ENCODE results near the gene PARD3. TPM values are rescaled to one million over a fixed set of nuclear protein-coding genes. Genes with fewer than 3 reads are reported as not detected.

The PARD3 gene
- total RNA-seq = 10 to 100 TPM; 39.5 to 87.9 (median 47.0) TPM
- long read RNA-seq, donor 1, full-length matches to known transcripts = 10 of 87 reads
- long read RNA-seq, donor 1, partial matches to known transcripts = 35 of 87 reads
- long read RNA-seq, donor 1, other reads (novel, unspliced or antisense) = 42 of 87 reads
- long read RNA-seq, donor 2, partial matches to known transcripts = 2 of 3 reads
- long read RNA-seq, donor 2, other reads (novel, unspliced or antisense) = 1 of 3 reads

DNA sequence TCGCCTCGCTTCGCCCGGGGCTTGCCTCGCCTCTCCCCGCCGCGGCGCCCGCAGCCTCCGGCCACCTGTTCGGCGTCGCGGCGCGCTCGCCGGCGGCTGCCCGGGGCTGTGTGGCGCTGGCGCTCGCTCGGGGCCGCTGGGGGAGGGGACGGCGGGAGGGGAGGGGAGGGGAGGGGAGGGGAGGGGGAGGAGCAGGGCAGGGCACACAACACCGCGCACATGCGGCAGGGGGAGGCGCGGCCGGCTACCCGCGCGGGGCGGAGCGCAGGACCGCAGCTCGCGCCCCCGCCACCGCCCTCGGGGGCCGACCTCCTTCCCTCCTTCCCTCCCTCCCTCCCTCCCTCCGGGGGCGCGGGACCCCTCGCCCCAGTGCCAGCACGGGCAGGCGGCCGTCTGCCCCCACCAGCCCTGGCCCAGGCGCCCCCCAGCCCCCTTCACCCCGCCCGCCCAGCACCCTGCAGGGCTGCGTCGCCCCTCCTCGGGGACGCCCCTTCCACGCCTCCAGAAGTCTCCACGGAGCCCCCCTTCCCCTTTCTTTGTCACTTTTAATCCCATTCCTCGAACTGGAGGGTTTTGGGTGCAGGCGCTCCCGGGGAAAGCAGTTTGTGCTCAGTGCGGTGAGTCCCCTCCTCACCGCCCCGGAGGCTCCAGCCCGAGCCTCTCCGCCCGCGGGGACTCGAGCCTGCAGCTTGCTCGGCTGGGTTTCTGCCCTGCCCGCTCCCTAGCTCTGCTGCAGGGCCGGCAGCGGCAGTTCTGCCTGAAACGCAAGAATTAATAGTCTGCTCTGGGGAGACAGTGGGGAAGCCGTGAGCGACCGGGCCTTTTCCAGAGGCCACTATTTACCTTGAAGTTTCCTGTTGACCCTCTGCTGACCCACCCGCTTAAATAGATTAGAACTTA lies at the start of gene PARD3:
Gene PARD3, minus strand, starts transcription at position 112 of the 900 bp plus-strand sequence. CDS start 301 bp downstream, outside the sequence.
- intact Hi-C loops (cut with DNase I, micrococcal nuclease) = loop anchor here (10.0 kb wide), 2 partner anchors 91 to 161 kb away; no protein-coding TSS in a partner anchor
- peak; percentile 83 for ATAC-seq
- TF ChIP-seq, protein P1, sequence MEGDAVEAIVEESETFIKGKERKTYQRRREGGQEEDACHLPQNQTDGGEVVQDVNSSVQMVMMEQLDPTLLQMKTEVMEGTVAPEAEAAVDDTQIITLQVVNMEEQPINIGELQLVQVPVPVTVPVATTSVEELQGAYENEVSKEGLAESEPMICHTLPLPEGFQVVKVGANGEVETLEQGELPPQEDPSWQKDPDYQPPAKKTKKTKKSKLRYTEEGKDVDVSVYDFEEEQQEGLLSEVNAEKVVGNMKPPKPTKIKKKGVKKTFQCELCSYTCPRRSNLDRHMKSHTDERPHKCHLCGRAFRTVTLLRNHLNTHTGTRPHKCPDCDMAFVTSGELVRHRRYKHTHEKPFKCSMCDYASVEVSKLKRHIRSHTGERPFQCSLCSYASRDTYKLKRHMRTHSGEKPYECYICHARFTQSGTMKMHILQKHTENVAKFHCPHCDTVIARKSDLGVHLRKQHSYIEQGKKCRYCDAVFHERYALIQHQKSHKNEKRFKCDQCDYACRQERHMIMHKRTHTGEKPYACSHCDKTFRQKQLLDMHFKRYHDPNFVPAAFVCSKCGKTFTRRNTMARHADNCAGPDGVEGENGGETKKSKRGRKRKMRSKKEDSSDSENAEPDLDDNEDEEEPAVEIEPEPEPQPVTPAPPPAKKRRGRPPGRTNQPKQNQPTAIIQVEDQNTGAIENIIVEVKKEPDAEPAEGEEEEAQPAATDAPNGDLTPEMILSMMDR (IDR thresholded peaks at IDR 0.05) = no peak

DNA sequence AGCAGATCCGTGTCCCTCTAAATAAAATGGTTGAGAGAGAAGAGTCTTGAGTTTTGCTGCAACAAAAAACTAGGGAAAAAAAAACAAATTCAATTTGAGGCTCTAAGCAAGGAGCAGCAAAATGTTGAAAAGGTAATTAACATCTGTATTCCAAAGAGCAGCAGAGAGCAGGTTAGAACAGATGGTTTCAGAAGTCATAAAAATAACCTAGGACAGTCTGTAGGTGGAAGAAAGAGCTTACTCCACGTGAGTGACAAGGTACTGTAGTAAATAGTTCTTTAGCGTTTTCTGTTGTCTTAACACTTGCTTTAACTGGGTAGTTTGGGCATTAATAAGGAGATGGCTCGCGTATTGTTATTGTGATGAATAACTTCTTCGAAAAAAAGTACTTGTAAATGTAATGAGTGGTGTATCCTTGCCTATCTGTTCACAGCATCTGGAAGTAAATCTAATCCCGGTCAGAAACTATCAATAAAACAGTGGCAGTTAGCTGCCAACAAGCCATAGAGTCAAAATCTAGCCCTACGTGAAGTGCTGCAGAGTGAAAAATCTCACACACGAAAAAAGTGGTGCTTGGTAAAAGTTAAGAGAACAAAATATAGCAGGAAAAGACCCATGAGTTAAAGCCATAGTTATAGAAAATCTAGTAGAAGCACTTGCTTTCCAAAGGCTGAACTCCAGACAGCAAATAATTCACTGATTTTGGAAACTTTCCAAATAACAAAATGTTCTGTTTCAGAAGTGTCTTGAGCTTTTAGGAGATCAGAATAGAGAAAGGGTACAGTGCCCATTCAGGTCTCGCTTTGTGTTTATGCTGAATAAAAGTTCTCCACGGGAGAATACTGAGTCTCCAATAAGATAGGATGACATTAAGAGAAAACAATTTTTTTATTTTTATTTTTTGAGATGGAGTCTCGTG lies 49.3 kb upstream of the PARD3 start:
- Histone ChIP-seq H3K36me3 (ENCODE audit: low read depth) (no peaks in the 10 kb centered on the region), H3K9me3 (no peaks in the 10 kb centered on the region), H3K4me3 (no peak overlapping the region), H3K4me1 (ENCODE audit: low read depth) (peaks cover 13% of the 10 kb centered on the region)
- TF ChIP-seq, protein P1 (IDR thresholded peaks at IDR 0.05) = no peak
- intact Hi-C loops (cut with DNase I, micrococcal nuclease) = no loop called here
- ATAC-seq (peak; percentile 62), DNase-seq (no peak)

More for the DNA sequence above, at the start of gene PARD3:
- Histone ChIP-seq H3K36me3 (ENCODE audit: low read depth) (no peaks in the 10 kb centered on the region), H3K4me3 (peak within 1 kb of the TSS; percentile 90), H3K4me1 (ENCODE audit: low read depth) (peaks cover 4% of the 10 kb centered on the region), H3K9me3 (no peaks in the 10 kb centered on the region)
- peak; percentile 66 to 81 (median 76) for DNase-seq

DNA sequence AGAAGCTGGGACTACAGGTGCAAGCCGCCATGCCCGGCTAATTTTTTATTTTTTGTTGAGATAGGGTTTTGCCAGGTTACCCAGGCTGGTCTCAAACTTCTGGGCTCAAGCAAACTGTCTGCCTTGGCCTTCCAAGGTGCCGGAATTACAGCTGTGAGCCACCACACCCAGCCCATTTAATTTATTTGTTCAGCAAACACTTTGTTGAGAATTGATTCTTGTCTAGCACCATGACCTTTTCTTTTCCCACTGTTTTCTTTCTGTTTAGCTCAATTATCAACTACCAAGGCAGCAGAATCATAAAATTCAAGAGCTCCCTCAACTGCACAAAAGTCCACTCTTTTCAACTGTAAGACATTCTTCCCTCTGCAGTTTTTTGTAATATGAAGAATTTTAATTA lies 47.8 kb upstream of the PARD3 start:
- intact Hi-C loops (cut with DNase I, micrococcal nuclease) = no loop called here
- peaks cover 13% of the 10 kb centered on the region for H3K4me1 ChIP-seq (ENCODE audit: low read depth)
- H3K4me3 ChIP-seq = no peak overlapping the region
- TF ChIP-seq, protein P1 (IDR thresholded peaks at IDR 0.05) = no peak
- peak; percentile 80 for ATAC-seq
- DNase-seq = peak in 2 of 3 donors; percentile 44 to 57
- H3K9me3 ChIP-seq = no peaks in the 10 kb centered on the region
- H3K36me3 ChIP-seq (ENCODE audit: low read depth) = no peaks in the 10 kb centered on the region

DNA sequence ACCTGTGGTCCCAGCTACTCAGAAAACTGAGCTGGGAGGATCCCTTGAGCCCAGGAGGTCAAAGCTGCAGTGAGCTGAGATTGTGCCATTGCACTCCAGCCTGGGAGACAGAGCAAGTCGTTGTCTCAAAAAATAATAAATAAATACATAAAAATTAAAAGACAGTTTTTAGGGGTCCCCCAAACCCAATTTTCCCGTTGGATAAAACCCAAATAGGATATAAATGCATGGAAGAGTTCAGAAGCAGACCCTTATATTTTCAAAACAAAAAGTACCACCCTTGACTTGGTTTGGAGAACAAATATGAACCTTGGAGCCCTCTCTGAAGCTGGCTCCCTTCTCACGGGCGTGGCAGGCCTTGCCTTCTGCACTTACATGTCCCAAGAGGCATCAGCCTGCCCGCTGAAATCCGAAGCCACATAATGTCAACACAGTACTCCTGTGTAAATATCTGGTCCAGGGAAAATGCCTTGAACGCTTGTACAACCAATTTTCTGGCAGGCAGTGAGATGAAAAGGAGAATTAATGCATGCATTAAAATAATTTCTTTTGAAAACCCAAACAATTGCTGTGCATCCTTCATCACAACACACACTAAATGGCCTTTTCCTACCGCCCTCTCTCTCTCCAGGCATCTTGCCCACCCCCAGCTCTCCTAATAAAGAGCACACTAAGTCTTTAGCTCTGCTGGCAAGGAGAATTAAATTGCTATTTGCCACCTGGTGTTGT lies 46.4 kb upstream of the PARD3 start:
- intact Hi-C loops (cut with DNase I, micrococcal nuclease) = no loop called here
- TF ChIP-seq, protein P1 (IDR thresholded peaks at IDR 0.05) = no peak
- ATAC-seq = peak; percentile 83

More for the DNA sequence above, 46.4 kb upstream of the PARD3 start:
- peak; percentile 77 to 85 (median 78) for DNase-seq
- Histone ChIP-seq H3K4me1 (ENCODE audit: low read depth) (peaks cover 13% of the 10 kb centered on the region), H3K4me3 (no peak overlapping the region), H3K9me3 (no peaks in the 10 kb centered on the region), H3K36me3 (ENCODE audit: low read depth) (no peaks in the 10 kb centered on the region)
